OCI-LY3 (cell line): ENCODE results near the gene POLRMT.

Source experiments
- CTCF ChIP-seq: fragments of 200-600, 300-600 bp; sonication (generic); IDR thresholded peaks from 2 replicates; pipeline ENCODE4 v1.5.1; 2014; ENCODE audit warnings: antibody characterized with exemption, low read length, low read depth
- EZH2phosphoT487 ChIP-seq: fragments of 200-600 bp; shearing (Covaris generic); IDR thresholded peaks from 2 replicates; pipeline ENCODE4 v1.6.1; 2018; ENCODE audit warnings: antibody characterized with exemption, mixed run types, low read depth

GRCh38 chr19:590750-591098 is 42.6 kb downstream of the POLRMT start:
- no peak for TF ChIP-seq CTCF
- TF ChIP-seq EZH2phosphoT487 = no peak
